GM21529 (cell line): Measurements from ENCODE around the gene CLIP4.

Source experiments
- ATAC-seq: cut with Tn5 transposase; IDR thresholded peaks from one replicate; pipeline ENCODE4 v1.9.1; 2021; ENCODE audit not compliant: unreplicated experiment

The CLIP4 gene

DNA sequence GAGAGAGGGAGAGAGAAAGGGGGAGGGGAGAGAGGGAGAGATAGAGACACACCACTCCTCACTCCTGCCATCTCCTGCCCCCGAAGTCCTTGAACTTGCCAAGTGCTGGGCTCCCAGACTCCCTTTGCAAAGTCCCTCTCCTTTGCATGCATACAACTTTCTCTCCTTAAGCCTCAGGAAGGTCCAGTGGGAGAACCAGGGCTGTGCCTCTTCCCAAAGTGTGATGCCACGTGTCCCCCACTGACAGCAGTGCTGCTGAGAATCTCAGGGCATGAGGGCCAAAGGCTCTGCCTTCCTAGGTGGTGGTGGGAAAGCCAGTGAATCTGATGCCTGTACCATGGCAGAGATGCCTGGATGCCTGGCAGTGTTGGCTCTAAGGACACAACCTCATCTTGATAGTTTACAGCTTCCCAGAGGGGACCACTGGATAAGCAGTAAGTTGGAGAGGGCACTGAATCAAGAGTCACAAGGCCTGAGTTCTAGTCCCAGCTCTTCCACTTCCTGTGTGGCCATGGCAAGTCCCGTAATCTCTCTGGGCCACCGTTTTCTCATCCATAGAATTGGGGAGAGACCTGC, 103.4 kb downstream of the CLIP4 start:
- no peak for ATAC-seq

DNA sequence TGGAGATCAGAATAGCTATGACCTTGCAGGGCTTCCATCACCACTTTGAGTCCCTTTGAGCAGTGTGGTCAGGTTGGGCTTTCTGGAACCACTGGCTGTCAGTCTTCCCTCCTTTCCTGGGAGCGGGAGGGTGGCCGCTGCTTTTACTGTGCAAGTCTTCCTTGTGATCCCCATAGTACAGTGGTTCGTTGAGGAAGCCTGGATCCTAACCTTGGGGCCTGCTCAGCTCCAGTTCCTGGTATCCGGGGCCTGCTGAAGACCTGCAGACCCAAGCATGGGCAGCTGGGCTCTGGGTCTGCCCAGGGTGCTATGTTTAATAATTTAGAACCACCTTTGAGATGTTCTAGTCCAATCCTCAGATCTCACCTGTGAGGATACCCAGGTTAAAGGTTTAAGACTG, 104.2 kb downstream of the CLIP4 start:
- no peak for ATAC-seq

GRCh38 chr2:29220506-29221270, 105.5 kb downstream of the CLIP4 start:
- no peak for ATAC-seq

GRCh38 chr2:29222381-29223179, 107.4 kb downstream of the CLIP4 start:
- ATAC-seq, result no peak

DNA sequence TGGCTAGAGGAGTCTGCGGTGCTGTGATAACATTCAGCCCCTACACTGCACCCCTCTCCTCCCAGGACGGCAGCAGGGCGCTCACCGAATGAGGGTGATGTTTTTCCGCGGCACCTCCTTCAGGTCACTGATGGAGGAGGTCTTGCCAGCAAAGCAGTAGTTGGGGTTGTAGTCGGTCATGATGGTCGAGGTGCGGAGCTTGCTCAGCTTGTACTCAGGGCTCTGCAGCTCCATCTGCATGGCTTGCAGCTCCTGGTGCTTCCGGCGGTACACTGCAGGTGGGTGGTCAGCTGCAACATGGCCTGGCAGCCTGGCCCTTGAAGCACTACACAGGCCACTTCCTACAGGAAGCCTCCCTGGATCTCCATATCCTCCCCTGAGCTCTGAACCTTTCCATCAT, 108.0 kb downstream of the CLIP4 start:
- no peak for ATAC-seq

- ATAC-seq, result no peak
Observed at GRCh38 chr2:29223851-29224692, 108.9 kb downstream of the CLIP4 start.

DNA sequence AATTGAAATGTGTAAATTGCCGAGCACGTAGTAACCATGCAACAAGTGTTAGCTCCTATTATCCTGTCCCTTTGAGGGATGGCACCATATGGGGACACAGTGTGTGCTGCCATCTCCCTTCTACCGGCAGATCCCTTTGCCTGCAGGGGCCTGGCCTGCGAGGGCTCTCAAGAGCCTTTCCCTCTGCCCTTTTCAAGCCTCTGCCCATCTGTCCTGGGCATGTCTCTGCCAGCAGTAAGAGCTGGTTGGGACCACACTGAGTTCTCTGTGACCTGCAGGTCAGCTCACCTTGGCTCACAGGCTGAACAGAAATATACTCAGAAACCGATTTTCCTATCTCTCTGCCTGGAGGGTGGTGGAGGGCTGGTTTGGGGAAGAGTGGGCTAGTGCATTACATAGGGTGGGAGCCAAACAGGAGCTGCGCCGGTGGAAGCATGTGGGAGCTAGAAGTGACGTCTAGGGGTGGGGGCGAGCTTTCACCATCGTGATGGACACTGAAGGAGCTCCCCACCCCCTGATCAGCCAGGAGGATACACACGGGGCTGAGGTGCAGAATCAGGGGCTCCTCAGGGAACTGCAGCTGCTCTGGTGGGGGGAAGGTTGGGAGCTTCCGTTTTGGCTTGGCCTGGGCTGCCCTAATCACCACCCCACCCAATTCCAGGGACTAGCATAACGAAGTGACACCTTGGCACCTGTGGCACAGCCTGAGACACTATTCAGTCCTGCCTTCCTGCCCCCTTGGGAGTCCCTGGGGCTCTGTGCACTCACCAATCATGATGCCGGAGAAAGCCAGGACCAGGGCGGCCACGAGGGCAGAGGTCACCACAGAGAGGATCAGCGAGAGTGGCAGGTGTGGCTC, 109.7 kb downstream of the CLIP4 start:
- no peak for ATAC-seq

- ATAC-seq, result no peak
Observed at GRCh38 chr2:29225814-29226213, 110.6 kb downstream of the CLIP4 start.

- no peak for ATAC-seq
Observed at GRCh38 chr2:29226375-29226774, 111.2 kb downstream of the CLIP4 start.

DNA sequence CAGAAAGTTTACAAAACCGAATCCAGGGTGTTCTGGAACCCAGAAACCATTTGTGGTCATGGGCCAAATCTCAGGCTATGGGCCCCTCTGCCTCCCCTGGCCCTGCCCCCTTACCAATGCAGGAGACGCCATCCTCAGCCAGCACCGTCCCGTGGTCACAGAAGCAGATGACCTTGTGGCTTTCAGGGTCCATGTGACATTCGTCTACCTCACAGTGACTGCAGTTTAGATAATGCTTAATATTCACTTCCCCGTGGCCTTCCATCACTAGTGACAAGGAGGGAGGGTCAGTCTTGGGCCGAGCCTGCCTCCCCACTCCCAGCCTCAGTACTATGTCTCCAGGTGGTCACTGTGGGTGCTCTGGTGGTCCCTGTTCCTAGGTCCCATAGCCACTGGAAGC, 111.6 kb downstream of the CLIP4 start:
- ATAC-seq, result no peak

GRCh38 chr2:29227935-29228675, 112.9 kb downstream of the CLIP4 start:
- no peak for ATAC-seq

DNA sequence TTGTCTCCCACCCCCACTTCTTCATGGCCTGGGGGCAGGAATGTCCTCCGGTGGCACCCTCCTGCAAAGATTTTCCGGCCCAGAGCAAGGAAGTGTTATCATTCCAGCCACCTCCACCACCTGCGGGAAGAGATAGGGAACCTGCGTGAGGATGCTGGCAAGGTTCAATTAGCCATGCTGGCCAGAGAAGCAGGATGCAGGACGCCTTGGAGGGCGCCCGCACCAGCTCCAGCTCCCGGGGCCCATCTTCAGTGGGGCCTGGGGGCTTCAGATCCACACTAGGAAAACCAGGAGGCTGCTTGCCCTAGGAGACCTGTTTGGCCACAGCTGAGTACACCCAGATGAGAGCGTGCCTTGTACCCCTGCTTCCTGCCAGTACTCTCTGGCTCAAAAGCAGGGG, 113.7 kb downstream of the CLIP4 start:
- ATAC-seq, result no peak

DNA sequence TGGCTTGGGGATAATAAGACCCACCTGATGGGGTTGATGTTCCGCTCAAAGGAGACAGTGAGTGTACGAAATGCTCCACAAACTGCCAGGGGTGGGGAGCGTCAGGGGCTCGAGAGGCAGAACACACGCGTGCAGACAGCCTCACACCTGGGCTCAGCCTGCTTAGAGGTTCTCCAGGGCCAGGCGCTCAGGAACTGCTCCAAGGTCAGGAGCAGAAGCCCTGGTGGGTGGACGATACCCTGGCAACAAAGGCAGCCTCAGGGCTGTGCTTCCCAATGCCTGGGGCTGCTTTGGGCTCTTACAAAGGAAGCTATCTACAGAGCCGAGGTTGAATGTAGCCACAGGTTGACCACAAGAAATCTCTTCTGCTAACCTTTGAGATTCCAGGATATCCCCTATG, 114.4 kb downstream of the CLIP4 start:
- no peak for ATAC-seq

DNA sequence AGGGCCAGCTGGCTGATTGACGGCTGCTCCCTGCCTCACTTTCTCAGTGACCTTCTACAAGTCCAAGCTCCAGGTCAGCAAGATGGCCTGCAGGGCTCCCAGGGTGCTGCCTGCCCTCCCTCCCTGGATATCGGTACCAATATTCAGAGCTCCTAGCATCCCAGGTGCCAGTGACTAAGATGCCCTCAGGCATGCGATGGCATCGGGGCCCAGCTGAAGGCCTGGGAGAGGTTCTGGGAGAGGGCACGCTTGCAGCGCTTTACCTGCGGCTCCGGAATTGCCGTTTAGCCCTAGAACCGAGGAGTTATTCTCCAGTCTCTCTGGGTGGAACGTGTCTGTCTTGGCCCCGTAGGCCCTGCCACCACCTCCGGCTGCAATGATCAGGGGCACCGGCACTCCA, 116.8 kb downstream of the CLIP4 start:
- no peak for ATAC-seq

- no peak for ATAC-seq
Observed at GRCh38 chr2:29233428-29233827, 118.2 kb downstream of the CLIP4 start.

DNA sequence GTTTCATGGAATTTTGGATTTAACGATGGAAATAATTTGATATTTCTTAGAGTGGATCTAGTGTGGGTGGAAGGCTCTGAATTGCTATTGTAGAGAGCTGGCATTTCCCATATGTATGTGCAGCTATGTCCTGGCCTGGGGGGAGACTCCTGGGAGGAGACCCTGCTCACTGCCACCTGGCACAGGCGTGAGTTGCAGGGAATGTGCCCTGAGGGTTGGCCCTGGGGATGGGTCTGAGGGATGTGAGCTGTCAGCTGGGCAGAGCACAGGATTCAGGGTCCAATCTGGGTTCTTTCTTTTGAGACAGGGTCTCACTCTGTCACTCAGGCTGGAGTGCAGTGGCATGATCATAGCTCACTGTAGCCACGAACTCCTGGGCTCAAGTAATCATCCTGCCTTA, 120.2 kb downstream of the CLIP4 start:
- ATAC-seq, result no peak

GRCh38 chr2:29236074-29236473, 120.9 kb downstream of the CLIP4 start:
- ATAC-seq, result no peak

DNA sequence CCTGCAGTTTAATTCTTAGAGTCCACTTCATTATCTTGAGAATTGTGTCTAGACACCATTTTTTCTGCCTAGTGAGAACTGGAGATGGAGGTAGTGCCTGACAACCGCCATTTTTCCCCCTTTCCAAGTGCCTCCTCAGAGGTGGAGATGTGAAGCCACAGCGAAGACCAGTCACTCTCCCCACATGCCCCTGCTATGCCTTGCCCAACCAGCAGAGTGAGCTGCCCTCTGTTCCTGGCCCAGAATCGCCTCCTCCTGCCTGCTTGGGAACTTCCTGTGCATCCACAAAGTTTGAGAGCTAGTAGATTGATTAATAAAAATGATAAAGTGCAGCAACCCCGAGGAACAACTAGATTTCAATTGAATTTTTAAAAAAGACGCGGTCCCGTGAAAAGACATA, 123.3 kb downstream of the CLIP4 start:
- ATAC-seq, result no peak
